ENCODE data around the gene THADA. TPM values are rescaled to one million over a fixed set of nuclear protein-coding genes. Genes with fewer than 3 reads are reported as not detected.

The THADA gene
- total RNA-seq, 1 experiment from 2014 or later: 20.1 TPM

DNA sequence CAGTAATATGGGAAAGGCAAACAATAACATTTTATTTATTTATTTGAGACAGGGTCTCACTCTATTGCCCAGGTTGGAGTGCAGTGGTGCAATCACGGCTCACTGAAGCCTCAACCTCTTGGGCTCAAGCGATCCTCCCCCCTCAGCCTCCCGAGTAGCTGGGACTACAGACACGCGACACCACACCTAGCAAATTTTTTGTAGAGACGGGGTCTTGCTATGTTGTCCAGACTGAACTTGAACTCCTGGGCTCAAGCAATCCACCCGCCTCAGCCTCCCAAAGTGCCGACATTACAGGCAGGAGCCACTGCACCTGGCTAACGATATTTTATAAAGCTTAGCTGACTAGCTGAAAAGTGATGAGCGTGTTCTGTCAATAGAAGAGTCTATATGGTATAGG is 23.7 kb upstream of the THADA start:
- H3K79me2 ChIP-seq (ENCODE audit: insufficient read depth, low read length): no peaks in the 10 kb centered on the region
- DNase-seq: no peak
- no peaks in the 10 kb centered on the region for H3K4me1 ChIP-seq (ENCODE audit: insufficient read depth, low read length)
- Mint-ChIP-seq H3K9me3 (no peaks in the 10 kb centered on the region), H3K36me3 (ENCODE audit: insufficient read depth in 1 of 3, low read depth in 3 of 3) (no peaks in the 10 kb centered on the region), H3K4me3 (no peak overlapping the region), H3K4me1 (no peaks in the 10 kb centered on the region), H3K27me3 (ENCODE audit: low read depth) (no peaks in the 10 kb centered on the region; the same call in 1 of the 2 replicates), H3K27ac (no peak overlapping the region)
- no peak overlapping the region for H2AK5ac ChIP-seq (ENCODE audit: insufficient read length, low read length)
- no peak overlapping the region for H2BK12ac ChIP-seq (ENCODE audit: insufficient read length, low read depth, low read length)
- TF ChIP-seq, protein P1, sequence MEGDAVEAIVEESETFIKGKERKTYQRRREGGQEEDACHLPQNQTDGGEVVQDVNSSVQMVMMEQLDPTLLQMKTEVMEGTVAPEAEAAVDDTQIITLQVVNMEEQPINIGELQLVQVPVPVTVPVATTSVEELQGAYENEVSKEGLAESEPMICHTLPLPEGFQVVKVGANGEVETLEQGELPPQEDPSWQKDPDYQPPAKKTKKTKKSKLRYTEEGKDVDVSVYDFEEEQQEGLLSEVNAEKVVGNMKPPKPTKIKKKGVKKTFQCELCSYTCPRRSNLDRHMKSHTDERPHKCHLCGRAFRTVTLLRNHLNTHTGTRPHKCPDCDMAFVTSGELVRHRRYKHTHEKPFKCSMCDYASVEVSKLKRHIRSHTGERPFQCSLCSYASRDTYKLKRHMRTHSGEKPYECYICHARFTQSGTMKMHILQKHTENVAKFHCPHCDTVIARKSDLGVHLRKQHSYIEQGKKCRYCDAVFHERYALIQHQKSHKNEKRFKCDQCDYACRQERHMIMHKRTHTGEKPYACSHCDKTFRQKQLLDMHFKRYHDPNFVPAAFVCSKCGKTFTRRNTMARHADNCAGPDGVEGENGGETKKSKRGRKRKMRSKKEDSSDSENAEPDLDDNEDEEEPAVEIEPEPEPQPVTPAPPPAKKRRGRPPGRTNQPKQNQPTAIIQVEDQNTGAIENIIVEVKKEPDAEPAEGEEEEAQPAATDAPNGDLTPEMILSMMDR (conservative IDR thresholded peaks at IDR 0.05): no peak
- no peak overlapping the region for H4K8ac ChIP-seq (replicated peaks; ENCODE audit: insufficient read length, low read depth, low read length)
- H2BK15ac ChIP-seq (ENCODE audit: low read depth, low read length): no peak overlapping the region
- no peak overlapping the region for H3K23ac ChIP-seq (ENCODE audit: insufficient read length, low read depth, low read length)
- no peak overlapping the region for H4K91ac ChIP-seq (ENCODE audit: insufficient read length, low read depth, low read length)
- H2BK120ac ChIP-seq (ENCODE audit: low read depth, low read length, poor library complexity, severe bottlenecking): no peak overlapping the region
- H3T11ph ChIP-seq (ENCODE audit: low read length): no peak overlapping the region
- no peak overlapping the region for H3K27ac ChIP-seq (ENCODE audit: insufficient read length, low read depth, low read length)
- no peaks in the 10 kb centered on the region for H3K79me1 ChIP-seq (ENCODE audit: insufficient read depth, low read depth, low read length, poor library complexity, severe bottlenecking)
- no peak overlapping the region for H3K9ac ChIP-seq (ENCODE audit: extremely low read depth, insufficient read length, low read length)
- no peak overlapping the region for H2BK20ac ChIP-seq (ENCODE audit: low read depth, low read length, poor library complexity, severe bottlenecking)
- H4K20me1 ChIP-seq (ENCODE audit: control insufficient read depth, insufficient read depth, insufficient read length): no peaks in the 10 kb centered on the region
- H2BK5ac ChIP-seq (ENCODE audit: insufficient read length, low read length): no peak overlapping the region
- no CpG with 5 or more reads among the region's 10 CpGs for WGBS (ENCODE audit: extremely low coverage, insufficient read length, low lambda C conversion rate)
- no peak overlapping the region for H3K4ac ChIP-seq (ENCODE audit: low read depth, low read length)
- no peaks in the 10 kb centered on the region for H3K9me3 ChIP-seq (ENCODE audit: control insufficient read depth, low read depth, low read length)
- no peaks in the 10 kb centered on the region for H3K23me2 ChIP-seq (ENCODE audit: insufficient read length, low read depth, low read length, poor library complexity, severe bottlenecking)
- H2AFZ ChIP-seq (ENCODE audit: low read length): no peak overlapping the region
- H4K5ac ChIP-seq (ENCODE audit: insufficient read length, low read depth, low read length): no peak overlapping the region
- no peak overlapping the region for H3K14ac ChIP-seq (ENCODE audit: insufficient read depth, low read length)
- no peak overlapping the region for H3K18ac ChIP-seq (ENCODE audit: insufficient read length, low read depth, low read length)
- no peaks in the 10 kb centered on the region for H3K27me3 ChIP-seq (ENCODE audit: insufficient read depth, low read length)
- H3K56ac ChIP-seq (ENCODE audit: insufficient read length, low read depth, low read length): no peak overlapping the region
- no peak overlapping the region for H3K4me2 ChIP-seq (ENCODE audit: insufficient read depth, insufficient read length, low read length)

All from H9 (cell line).